B cell (primary cell): ENCODE results near the gene BORCS8. TPM values are rescaled to one million over a fixed set of nuclear protein-coding genes. Genes with fewer than 3 reads are reported as not detected.
"Not testable (repeated sequence)": the region's sequence is repeated elsewhere in the genome, so short reads cannot be mapped to it uniquely, and the experiment has no call there.

Experiments used
- ATAC-seq: fragments of 200-7000 bp; cut with Tn5 transposase; one replicate; pipeline ENCODE4 v1.10.0; 2021; ENCODE audit warnings: low read depth, mild to moderate bottlenecking, moderate number of reproducible peaks, moderate library complexity
- CTCF ChIA-PET: fragments of 350-600 bp; sonication (Branson Sonifier 250); formaldehyde crosslinking; loops from one replicate; lab custom pipeline; 2021; ENCODE audit warnings: antibody characterized with exemption, inconsistent platforms; lab: Charles Lee
- POLR2A ChIA-PET: fragments of 350-600 bp; sonication (Branson Sonifier 250); formaldehyde crosslinking; loops from one replicate; lab custom pipeline; 2021; ENCODE audit warnings: antibody characterized with exemption; lab: Charles Lee
- DNase-seq: peaks from one replicate; pipeline ENCODE4 v3.0.0; 2013
- H2AFZ ChIP-seq: 2 replicates; pipeline ENCODE4 v1.6.1; 2012; ENCODE audit warnings: mild to moderate bottlenecking, low read depth, low read length; ENCODE audit not compliant: insufficient read depth, poor library complexity, severe bottlenecking
- H3K27ac ChIP-seq, 2 donors: 1 replicate in 1 of 2; 2 replicates in 1 of 2; pipeline ENCODE4 v1.5.1; 2012 to 2013; ENCODE audit warnings: low read length in 2 of 2, mild to moderate bottlenecking in 2 of 2, moderate library complexity in 1 of 2
- H3K27me3 ChIP-seq, 4 experiments: fragments of 200-600 bp in 1 of 4; sonication (generic) in 1 of 4; replicated peaks in 1 of 4; 1 replicate in 2 of 4; 2 replicates in 2 of 4; pipeline versions ENCODE4 v1.6.1 to v1.7.0; 2013 to 2016; ENCODE audit warnings: low read length in 3 of 4, mild to moderate bottlenecking in 2 of 4, mixed read lengths in 1 of 4, moderate library complexity in 1 of 4; ENCODE audit not compliant: insufficient read depth in 4 of 4, control insufficient read depth in 3 of 4; ENCODE audit errors: control extremely low read depth in 1 of 4
- H3K36me3 ChIP-seq, 2 experiments: replicated peaks in 1 of 2; 1 replicate in 1 of 2; 2 replicates in 1 of 2; pipeline versions ENCODE4 v1.6.1 to v1.7.1; 2013; ENCODE audit warnings: low read length in 1 of 2; ENCODE audit not compliant: insufficient read depth in 2 of 2, control insufficient read depth in 1 of 2; ENCODE audit errors: control extremely low read depth in 1 of 2, extremely low read depth in 1 of 2
- H3K4me1 ChIP-seq, 2 donors: fragments of 200-600 bp in 1 of 2; sonication (generic) in 1 of 2; 1 replicate in 1 of 2; 2 replicates in 1 of 2; pipeline versions ENCODE4 v1.5.1 to v1.6.1; 2013 to 2017; ENCODE audit warnings: low read length in 2 of 2; ENCODE audit not compliant: control insufficient read depth in 2 of 2, insufficient read depth in 2 of 2
- H3K4me2 ChIP-seq: replicated peaks from 2 replicates; pipeline ENCODE3; 2012; ENCODE audit warnings: mild to moderate bottlenecking, low read depth, low read length; ENCODE audit not compliant: poor library complexity, severe bottlenecking
- H3K4me3 ChIP-seq, 5 experiments: fragments of 200-600 bp in 1 of 5; sonication (generic) in 1 of 5; 1 replicate in 3 of 5; 2 replicates in 2 of 5; pipeline versions ENCODE4 v1.5.1 to v1.7.0; 2011 to 2016; ENCODE audit warnings: low read length in 4 of 5, mild to moderate bottlenecking in 4 of 5, low read depth in 2 of 5, control low read depth in 1 of 5, moderate library complexity in 1 of 5; ENCODE audit not compliant: insufficient read depth in 1 of 5; ENCODE audit errors: control extremely low read depth in 1 of 5, extremely low read depth in 1 of 5
- H3K79me2 ChIP-seq: fragments of 200-600 bp; sonication (generic); one replicate; pipeline ENCODE4 v1.6.0; 2016; ENCODE audit warnings: low read length; ENCODE audit not compliant: control insufficient read depth, insufficient read depth
- H3K9ac ChIP-seq: fragments of 200-600 bp; sonication (generic); 2 replicates; pipeline ENCODE4 v1.6.1; 2017; ENCODE audit warnings: mild to moderate bottlenecking, low read length, moderate library complexity
- H3K9me3 ChIP-seq, 3 donors: one replicate each; pipeline versions ENCODE4 v1.6.1 to v1.7.1; 2013; ENCODE audit warnings: low read length in 2 of 3; ENCODE audit not compliant: control insufficient read depth in 2 of 3, insufficient read depth in 1 of 3; ENCODE audit errors: control extremely low read depth in 1 of 3
- H4K20me1 ChIP-seq: 2 replicates; pipeline ENCODE4 v1.6.0; 2012; ENCODE audit warnings: mild to moderate bottlenecking, low read length; ENCODE audit not compliant: insufficient read depth, control insufficient read depth, poor library complexity, severe bottlenecking
- H3K27ac Mint-ChIP-seq: one replicate; pipeline ENCODE4 v1.8.0; 2021; ENCODE audit warnings: mixed read lengths
- H3K27me3 Mint-ChIP-seq: one replicate; pipeline ENCODE4 v1.8.0; 2021; ENCODE audit warnings: mixed read lengths
- H3K4me1 Mint-ChIP-seq: one replicate; pipeline ENCODE4 v1.8.0; 2021; ENCODE audit warnings: mixed read lengths
- H3K4me3 Mint-ChIP-seq: one replicate; pipeline ENCODE4 v1.8.0; 2021; ENCODE audit warnings: mixed read lengths
- H3K9me3 Mint-ChIP-seq: one replicate; pipeline ENCODE4 v1.8.0; 2022; ENCODE audit warnings: mixed read lengths; ENCODE audit not compliant: insufficient read depth
- CTCF ChIP-seq: fragments of 200-600 bp; IDR thresholded peaks from one replicate; pipeline ENCODE4 v1.8.0; 2022; ENCODE audit warnings: antibody characterized with exemption, mild to moderate bottlenecking
- EZH2 ChIP-seq: IDR thresholded peaks from 2 replicates; pipeline ENCODE4 v1.6.1; 2012; ENCODE audit warnings: borderline replicate concordance, low read depth, mild to moderate bottlenecking, moderate library complexity, low read length; ENCODE audit not compliant: insufficient read depth, poor library complexity, severe bottlenecking
- WGBS: methylation state at CpG from one replicate; pipeline ENCODE4 v1.1.5; 2013; ENCODE audit warnings: missing lambda C conversion rate; ENCODE audit not compliant: insufficient coverage; 5-methylcytosine and 5-hydroxymethylcytosine counted together
- intact Hi-C: fragments of 100-400 bp; cut with micrococcal nuclease; formaldehyde crosslinking; loops from one replicate; pipeline ENCODE4 v1.10.0; 2022
- polyA plus RNA-seq: library from polyadenylated mRNA; depleted of rRNA; stranded (reverse); fragments of >200 nt; gene quantifications from 2 replicates; pipeline ENCODE4 v1.2.3, GENCODE V29; 2012
- total RNA-seq, 2 donors: library from RNA; stranded (reverse); fragments of 120-200 nt in 1 of 2; gene quantifications; 1 replicate in 1 of 2; 2 replicates in 1 of 2; pipeline versions ENCODE4 v1.2.3 to v1.2.4, GENCODE V29; 2013 to 2022

Gene BORCS8
- total and polyA plus RNA-seq, 2 donors (not counting 1 experiment from before 2014, with no cell fraction given) = 37.6 to 63.1 TPM

DNA sequence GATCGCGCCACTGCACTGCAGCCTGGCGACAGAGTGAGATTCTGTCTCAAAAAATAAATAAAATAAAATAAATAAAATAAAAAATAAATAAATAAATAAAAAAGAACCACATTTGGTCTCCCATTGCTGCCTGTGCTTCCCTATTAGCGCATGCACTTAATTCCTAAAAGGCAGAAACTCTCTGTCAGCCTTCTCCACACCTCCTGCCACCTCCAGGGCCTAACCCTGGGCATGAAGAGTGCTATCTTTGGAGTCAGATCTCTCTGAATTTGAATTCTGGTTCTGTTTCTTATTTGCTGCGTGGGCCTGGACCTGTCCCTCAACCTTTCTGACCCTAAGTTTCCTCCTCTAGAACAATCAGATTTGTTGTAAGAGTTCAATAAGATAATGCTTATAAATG, 31.1 kb upstream of the BORCS8 start:
- Histone ChIP-seq H3K4me2 (no peak overlapping the region), H3K4me3 (no peak overlapping the region), H3K9ac (no peak overlapping the region), H3K79me2 (no peaks in the 10 kb centered on the region), H3K9me3 (peaks cover 0 to 5% (median 0%) of the 10 kb centered on the region in 3 donors), H3K27ac (no peak overlapping the region), H3K36me3 (no peaks in the 10 kb centered on the region), H3K4me1 (peaks cover 10% of the 10 kb centered on the region in 2 donors), H2AFZ (no peak overlapping the region), H3K27me3 (peaks cover 0 to 32% (median 9%) of the 10 kb centered on the region in 4 experiments), H4K20me1 (no peaks in the 10 kb centered on the region)
- intact Hi-C loops = no loop called here
- DNase-seq (no peak), ATAC-seq (no peak)
- H3K9me3 Mint-ChIP-seq = no peaks in the 10 kb centered on the region
- WGBS = no CpG with 5 or more reads among the region's 5 CpGs
- H3K27me3 Mint-ChIP-seq = peaks cover 11% of the 10 kb centered on the region
- H3K4me3 Mint-ChIP-seq = no peak overlapping the region
- no peak for TF ChIP-seq CTCF
- TF ChIP-seq EZH2 = no peak
- POLR2A ChIA-PET = no interaction called here
- CTCF ChIA-PET = no interaction called here
- no peak overlapping the region for H3K27ac Mint-ChIP-seq
- peaks cover 6% of the 10 kb centered on the region for H3K4me1 Mint-ChIP-seq

- not testable (repeated sequence) for H3K4me1 ChIP-seq
- WGBS = 94% methylated on average over 6 of the region's 8 CpGs
These were observed 29.0 kb upstream of the BORCS8 start for GRCh38 chr19:19221000-19221399.

More at GRCh38 chr19:19221000-19221399, 29.0 kb upstream of the BORCS8 start:
- POLR2A ChIA-PET, H3K4me3 ChIP-seq, CTCF ChIA-PET, H3K9ac ChIP-seq, H3K9me3 ChIP-seq, H3K79me2 ChIP-seq, H2AFZ ChIP-seq, H3K27ac Mint-ChIP-seq, H3K36me3 ChIP-seq, H3K9me3 Mint-ChIP-seq, DNase-seq, H3K4me3 Mint-ChIP-seq, ATAC-seq, H3K4me1 Mint-ChIP-seq, H3K27ac ChIP-seq, H3K4me2 ChIP-seq, H4K20me1 ChIP-seq: not testable (repeated sequence)
- H3K27me3 ChIP-seq = peaks cover 0 to 26% (median 6%) of the 10 kb centered on the region in 4 experiments
- H3K27me3 Mint-ChIP-seq = peaks cover 16% of the 10 kb centered on the region
- intact Hi-C loops = loop anchor here (1.0 kb wide), 1 partner anchor 14 kb away; no protein-coding TSS in a partner anchor
